Central memory CD4-positive, alpha-beta T cell (primary cell): Measurements from ENCODE around the gene ADAMTS16.

Experiments used
- DNase-seq: peaks from one replicate; pipeline ENCODE4 v3.0.0; 2022

ADAMTS16 gene

DNA sequence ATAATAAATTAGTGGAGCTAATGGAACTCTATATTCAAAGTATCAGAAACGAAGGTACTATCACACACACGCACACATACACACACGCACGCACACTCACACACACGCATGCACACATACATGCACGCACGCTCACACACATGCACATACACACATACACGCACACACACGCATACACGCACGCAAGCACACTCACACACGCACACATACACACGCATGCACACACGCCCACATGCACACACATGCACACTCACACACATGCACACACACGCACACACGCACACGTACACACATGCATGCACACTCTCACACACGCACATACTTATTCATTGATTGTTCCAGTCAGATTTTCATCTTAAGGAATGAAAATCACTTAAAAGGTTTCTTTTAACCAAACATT, 212.5 kb downstream of the ADAMTS16 start:
- DNase-seq, result no peak

DNA sequence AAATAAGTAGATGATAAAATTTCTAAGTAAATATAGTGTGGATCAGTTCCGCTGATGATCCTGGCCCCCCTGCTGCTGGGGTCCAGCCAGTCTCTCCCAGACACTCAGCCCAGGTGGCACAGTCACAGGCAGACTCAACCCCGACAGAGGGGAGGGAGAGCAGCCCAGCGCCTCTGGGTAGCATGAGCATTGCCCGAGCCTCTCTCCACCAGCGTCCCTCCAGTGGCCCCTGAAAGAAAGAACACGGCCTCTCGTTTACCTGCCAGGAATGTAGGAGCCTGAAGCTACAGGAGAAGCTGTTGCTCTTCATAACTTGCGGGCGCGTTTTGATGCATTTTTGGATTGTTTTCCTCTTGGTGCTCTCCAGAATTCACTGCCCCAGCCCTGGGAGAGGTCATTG, 213.6 kb downstream of the ADAMTS16 start:
- DNase-seq, result no peak

DNA sequence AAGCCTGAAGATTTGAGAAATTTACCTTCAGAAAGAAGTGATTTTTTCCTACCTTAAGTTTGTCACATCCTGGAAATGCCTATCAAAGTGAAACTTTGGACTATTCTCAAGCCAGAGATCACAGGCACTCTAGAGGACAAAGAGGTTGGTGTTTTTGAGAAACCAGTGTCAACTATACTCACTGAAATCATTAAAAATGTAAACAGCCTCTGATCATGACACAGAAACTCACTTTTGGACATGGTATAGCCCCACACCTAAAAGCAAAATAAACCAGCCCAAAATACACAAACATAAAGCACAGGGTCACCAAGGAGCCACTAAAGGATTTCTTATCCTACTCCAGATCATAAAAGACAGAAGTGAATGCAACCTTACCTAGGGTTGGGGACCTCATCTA, 216.6 kb downstream of the ADAMTS16 start:
- DNase-seq, result no peak

DNA sequence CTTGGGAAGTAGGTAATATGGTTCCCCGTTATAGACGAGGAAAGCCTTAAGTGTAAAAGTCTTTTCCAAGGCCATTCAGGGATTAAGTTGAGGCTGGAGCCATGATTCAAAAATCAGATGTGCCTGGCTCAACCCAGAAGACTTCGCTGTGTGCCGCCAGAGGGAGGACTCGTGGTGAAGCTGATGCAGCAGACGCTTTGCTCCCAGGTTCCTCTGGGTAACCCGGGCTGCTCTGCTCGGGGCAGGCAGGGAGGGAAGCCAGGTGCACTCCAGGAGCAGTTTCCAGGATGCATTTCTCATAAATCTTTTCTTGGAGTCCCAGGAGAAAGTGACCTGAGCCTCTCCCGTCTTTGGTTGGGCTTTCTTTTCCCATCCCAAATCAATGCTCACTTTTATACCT, 219.5 kb downstream of the ADAMTS16 start:
- DNase-seq, result no peak

GRCh38 chr5:5360363-5360940, 220.3 kb downstream of the ADAMTS16 start:
- no peak for DNase-seq

GRCh38 chr5:5360941-5361520, 220.9 kb downstream of the ADAMTS16 start:
- no peak for DNase-seq

GRCh38 chr5:5363045-5363444, 222.9 kb downstream of the ADAMTS16 start:
- no peak for DNase-seq

- DNase-seq, result no peak
These were observed 224.8 kb downstream of the ADAMTS16 start for GRCh38 chr5:5364932-5365331.

DNA sequence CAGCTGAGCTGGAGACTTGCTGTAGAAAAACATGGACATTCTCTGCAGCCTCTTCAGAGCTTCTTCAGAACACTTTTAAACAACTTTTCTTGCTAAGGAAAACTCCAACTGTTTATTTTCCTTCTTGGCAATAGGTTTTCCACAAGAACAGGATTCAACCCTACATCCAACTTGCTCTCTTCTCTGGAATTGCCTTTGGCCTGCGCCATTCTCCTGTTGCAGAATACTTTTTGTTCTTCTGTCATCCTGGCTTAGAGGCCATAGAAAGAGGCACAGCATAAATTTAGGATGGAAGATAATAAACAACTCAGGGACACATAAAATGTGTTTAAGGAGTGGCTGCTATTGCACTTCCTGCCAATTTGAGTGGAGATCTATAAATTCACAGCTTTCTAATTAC, 227.6 kb downstream of the ADAMTS16 start:
- DNase-seq, result no peak

DNA sequence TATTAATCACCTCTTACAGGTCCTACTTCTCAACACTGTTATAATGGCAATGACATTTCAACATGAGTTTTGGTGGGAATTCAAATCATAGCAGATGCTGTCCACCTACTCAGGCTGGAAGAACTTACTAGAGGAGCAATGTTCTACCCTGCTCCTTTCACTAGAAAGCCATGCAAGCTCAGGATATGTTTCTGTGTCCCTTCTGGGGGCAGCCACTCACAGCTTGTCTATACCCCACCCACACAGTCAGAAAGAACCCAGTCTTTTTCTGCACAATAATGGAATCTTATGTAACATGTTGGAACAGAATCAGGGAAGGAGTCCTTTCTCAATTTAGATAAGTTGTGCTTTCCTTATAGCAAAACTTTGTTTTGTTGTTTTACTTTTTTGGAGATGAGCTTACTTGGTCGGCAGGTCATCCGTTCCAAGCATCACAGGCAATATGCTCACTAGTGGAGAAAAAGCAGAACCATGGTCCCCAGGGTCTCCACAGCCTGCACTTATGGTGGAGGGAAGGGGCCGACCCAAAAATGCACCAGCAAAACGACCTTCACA, 229.0 kb downstream of the ADAMTS16 start:
- no peak for DNase-seq
